Stimulated activated CD4-positive, alpha-beta T cell treated with anti-CD3 and anti-CD28 coated beads, TNF-alpha, amount 100 ng/mL, for 24 hours (primary cell): ENCODE measurements around the gene TFIP11.

Experiments used
- DNase-seq, 3 experiments: peaks; one replicate each; pipeline ENCODE4 v3.0.0-alpha.2; 2020; ENCODE audit warnings: low read depth in 3 of 3

Gene TFIP11

DNA sequence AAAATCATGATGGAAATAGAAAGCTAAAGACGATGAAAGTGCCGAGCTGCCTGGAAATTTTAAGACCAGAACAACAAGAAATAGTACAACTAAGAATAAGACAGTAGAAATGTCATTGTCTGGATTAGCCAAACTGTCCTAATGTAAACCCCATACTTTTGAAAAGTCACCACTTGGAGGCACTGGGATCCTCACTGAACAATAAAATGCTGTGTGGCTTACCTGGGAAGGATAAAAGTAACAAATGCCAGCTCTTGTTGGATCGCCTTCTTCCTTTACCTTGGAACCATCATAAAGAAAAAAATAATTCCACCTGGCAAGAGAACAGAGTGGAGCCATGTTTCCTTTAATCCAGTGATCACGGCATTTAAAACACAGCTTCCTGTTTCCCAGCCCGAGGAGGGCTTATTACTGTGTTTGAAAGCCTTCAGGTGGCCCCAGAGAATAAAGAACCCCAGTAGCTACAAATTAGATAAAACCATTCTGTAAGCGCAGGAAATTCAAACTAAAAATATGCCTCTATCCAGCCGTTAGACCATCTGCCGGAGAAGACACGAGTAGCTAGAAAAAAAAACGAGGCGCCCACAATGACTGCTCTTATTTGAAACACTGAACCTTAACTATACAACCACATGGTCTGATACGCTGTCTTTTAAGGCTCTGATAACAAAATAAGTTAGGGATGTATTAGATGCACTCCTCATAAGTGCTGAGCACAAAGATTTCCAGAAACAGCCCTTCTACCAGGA lies 33.1 kb downstream of the TFIP11 start:
- DNase-seq, result no peak

DNA sequence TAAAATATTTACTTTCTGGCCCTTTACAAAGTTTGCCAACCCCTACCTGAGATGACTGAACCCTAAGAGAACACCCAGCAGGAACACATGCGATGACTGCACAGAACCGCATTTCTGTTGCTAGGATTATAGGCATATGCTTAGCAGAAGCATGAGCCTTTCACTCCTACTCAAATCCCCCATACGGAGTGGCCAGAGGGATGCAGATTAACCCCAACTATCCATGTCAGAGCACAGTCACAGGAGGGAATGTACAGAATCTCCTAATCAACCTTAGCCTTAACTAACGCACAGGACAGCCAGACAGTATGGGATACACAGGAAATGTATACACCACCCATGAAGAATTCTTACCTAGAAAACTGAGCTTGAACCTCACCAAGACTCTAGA lies 34.9 kb downstream of the TFIP11 start:
- DNase-seq, result no peak

DNA sequence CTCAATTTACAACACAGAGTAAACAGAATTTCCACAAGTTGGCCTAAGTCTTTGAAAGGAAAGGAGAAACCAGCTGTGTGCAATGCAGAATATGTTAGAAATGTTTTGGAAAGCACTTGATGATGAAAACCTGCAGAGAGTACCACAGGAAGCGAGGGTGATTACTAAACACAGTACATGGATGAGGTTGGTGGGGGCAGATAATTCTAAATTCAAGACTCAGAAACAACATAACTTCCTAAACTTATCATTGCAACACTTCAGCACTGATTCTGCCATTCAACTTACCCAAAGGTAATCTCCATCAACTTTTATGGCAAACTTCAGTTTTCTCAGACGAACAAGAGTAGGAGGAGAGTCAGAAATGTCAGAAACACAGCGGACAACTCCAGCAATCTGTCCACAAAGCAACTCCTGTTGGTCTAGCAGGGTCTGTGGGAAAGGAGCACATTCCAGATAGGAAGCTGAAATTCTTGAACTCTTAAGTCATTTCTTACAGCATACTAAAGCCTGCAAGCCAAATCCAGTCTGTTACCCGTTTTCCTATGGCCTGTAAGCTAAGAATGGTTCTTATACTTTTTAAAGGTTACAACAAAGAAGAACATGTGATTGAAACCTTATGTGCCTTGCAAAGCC lies 35.5 kb downstream of the TFIP11 start:
- no peak for DNase-seq

DNA sequence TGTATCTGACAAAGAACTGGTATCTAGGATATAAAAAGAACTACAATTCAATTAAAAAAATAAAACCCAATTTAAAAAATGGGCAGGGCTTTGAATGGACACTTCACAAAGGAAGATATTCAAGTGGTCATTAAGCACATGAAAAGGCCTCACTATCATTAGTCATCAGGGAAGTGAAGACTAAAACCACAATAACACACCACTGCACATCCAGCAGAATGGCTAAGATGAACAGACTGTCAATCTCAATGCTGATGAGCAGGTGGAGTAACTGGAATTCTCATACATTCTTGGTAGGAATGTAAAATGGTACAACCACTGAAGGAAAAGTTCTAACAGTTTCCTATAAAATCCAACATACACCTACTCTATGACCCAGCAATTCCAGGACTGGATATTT lies 37.6 kb downstream of the TFIP11 start:
- DNase-seq, result no peak

DNA sequence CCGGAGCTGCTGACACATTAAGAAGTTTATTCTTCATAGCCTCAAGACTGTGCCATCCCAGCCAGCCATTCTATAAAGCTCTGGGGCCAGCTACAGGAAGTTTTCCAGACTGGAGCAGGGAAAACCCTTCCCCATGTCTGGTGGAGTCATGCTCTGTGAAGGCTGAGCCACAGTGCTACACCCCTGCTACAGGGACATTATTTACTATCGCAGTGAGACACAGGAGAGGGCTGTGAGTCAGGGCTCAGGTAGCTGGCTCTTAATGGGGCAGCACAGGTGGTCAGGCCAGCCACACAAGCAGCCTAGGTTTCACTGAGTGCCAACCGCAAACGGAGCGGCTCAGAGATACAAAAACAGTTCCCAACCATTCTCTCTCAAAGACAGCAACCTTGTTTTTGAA lies 40.8 kb downstream of the TFIP11 start:
- DNase-seq, result no peak

DNA sequence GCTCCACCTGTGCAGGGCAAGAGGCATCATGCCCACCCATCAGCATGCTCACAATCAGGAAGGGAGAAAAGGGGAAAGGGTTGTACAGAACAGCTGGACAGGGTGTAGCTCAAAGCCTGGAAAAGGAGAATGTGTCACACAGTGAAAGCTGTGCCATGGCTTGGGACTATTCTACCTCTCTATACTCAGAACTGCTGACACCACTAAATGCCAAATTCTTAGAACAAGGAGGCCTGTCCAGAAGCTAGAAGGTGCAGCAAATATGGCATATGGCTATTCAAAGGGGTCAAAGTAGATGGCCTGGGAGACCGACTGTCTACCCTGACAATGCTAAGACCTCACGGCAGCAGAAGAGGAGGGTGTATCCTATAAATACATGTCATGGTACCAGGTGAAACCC lies 41.5 kb downstream of the TFIP11 start:
- DNase-seq, result no peak

DNA sequence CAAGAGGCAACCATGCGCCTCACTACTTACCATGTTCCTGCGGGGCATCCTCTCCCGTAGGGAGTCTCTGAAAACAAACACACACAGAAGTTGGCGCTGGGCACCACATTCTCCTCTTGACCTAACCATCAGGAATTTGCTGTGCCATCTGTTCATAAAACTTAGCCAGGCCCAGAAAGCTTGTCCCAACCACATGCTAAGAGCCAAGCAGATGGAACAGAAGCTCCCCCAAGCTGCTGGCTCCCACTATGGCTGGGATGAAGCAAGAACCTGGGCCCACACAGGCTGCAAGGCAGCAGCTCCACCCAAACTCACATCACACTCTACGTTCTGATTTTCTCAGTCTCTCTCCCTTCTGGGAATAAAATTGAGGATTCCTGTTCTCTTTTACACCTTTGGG lies 46.1 kb downstream of the TFIP11 start:
- no peak for DNase-seq

DNA sequence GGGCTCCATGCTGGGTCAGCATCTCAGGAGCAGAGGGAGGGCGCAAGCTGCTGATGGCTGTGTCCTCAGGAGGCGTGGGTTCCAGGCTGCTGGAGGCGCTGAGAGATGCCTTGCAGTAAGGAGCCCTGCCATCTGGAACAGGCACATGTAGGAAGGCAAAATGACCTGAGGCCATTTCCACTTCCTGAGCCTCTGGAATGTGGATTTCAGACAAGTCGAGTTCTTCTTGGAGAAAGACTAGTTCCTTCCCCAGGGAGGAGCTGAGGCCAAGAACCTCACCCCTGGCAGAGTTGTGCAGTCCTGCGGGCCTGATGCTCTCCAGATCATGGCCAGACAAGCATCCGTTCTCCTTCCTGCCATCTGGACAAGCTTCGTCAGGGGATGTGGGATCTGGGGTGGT lies 48.0 kb downstream of the TFIP11 start:
- DNase-seq, result no peak

- no peak for DNase-seq
Measured at GRCh38 chr22:26463688-26464087, 48.6 kb downstream of the TFIP11 start.

- no peak for DNase-seq
Measured at GRCh38 chr22:26463101-26463661, 49.1 kb downstream of the TFIP11 start.

GRCh38 chr22:26462641-26463040 lies 49.6 kb downstream of the TFIP11 start:
- no peak for DNase-seq

GRCh38 chr22:26462051-26462450 lies 50.2 kb downstream of the TFIP11 start:
- DNase-seq, result no peak

GRCh38 chr22:26461188-26461810 lies 51.0 kb downstream of the TFIP11 start:
- peak in 2 of 3 experiments; percentile 25 to 27 for DNase-seq

DNA sequence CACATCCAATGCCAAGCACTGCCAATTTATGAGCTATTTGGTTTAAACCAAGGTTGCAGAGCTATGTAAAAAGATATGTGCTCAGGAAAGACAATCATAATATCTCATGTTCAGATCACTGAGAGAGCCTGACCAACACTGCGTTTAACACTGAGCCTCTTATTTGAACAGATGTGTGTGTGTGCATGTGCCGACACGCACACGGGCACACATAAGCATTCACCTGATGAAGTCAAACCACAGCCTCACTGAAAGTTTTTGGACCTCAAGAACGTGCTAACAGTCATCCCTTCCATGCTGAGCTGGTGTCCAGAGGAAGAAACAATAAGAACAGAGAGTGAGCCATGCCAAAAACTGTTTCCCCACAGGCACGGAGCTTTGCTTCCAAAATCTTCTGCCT lies 52.1 kb downstream of the TFIP11 start:
- DNase-seq, result no peak

DNA sequence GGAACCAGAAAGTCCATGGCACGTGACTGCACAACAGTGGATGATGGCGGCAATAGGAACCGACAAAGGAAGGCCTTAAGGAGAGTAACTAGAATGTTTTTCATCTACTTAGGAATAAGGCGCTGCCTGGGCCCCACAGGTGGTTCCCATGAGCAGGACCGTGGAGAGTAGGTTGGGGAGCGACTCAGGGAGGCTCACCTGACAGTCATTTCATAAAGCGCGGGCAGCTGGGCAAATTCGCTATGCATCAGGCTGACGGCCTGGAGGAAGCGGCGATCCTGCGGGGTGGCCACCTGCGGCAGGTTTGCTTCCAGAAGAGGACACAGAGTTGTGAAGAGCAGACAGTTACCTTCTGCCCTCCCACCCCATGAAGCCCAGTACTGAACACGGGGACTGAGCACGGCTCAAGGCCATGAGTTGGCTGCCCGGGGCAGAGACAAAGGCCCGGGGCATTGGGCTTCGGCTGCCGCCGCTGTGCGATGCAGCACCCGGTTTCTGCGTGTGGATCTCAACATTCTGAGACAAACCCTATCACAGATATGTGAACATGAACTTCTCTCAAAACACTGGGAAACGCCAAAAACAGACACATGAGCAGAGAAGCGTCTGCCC lies 54.5 kb downstream of the TFIP11 start:
- no peak for DNase-seq

DNA sequence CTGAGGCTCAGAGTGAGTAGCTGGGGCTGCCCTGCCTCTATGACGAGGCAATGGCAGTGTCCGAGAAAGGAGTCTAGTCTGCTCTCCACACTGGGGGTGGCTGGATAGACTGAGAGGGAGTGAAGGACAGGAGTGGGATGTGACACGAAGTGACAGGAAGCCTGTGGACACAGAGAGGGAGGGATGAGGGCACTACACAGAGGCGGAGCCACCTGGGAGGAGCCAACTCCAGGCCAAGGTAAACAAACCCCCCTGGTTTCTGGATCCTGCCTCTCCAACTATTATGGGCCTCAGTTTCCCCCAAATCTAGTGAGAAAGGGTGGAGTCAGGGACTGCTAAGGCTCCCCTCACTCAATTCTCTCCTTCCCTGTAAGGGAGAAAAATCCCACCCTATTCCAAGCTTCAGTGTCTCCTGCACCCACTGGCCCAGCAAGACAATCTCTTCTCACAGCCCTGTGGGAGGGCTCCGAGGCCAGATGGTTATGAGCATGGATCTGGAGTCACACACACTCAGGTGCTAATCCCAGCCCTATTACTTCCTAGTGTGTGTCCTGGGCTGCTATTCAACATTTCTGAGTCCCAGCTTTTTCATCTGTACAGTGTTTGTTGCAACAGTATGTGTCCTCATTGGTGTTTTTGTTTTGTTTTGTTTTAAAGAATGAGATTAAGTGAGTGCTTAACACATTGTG lies 58.3 kb downstream of the TFIP11 start:
- DNase-seq, result no peak

- DNase-seq, result no peak
Measured at GRCh38 chr22:26453216-26453615, 59.1 kb downstream of the TFIP11 start.

DNA sequence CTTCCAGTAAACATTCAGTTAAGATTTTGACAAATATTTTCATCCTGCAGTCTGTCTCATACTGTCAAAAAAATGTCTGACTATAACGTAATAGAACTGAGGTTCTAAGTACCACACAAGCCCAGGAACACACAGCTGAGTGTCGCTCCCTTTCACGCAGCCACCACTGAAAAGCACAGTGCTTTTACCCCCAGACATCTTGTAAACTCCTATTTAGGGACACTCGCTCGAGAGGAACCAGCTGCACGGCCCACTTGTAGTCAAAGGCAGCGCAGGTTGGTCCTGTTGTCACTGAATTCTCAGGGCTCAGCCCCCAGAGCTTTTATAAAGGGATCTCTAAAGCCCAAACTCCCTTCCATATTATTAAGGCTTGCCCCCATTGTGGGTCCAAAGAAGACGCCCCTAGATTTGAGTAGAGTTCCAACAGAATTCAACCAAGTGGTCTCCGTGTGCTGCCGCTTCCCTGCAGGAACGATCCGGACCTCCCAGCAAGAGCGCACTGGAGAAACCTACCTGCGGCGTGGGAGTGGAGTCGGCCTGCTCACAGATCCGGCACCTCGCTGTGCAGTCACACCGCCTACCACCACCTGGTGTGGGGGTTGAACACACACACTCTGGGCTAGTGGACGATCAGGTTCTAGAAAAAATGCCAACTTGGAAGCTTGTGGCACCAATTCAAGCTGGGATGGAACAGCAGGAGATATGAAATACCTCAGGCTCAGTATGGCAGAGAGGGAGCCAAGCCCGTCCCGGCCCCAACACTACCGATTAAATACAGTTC lies 59.8 kb downstream of the TFIP11 start:
- no peak for DNase-seq

DNA sequence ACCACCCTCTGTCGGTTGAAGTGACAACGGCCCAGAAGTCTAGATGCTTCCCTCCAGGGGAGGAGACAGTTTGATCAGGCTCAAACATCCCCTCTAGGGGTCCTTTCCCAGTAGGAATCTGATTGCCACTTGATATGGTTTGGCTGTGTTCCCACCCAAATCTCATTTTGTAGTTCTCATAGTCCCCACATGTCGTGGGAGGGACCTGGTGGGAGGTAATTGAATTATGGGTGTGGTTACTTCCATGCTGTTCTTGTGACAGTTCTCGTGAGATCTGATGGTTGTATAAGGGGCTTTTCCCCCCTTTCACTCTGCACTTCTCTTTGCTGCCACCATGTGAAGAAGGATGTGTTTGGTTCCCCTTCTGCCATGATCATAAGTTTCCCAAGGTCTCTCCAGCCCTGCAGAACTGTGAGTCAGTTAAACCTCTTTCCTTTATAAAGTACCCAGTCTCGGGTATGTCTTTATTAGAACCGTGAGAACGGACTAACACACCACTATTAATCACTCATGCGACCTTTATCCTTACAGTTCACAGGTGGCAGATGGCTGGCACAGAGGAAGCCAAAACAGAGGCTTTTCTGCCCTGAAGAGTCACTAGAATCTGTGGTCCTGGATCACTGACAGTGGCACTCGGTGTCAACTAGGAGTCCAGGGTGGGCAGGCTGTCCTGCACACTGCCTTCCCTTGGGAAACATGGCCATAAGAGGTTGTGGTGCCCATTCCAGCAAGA lies 61.7 kb downstream of the TFIP11 start:
- DNase-seq, result no peak

DNA sequence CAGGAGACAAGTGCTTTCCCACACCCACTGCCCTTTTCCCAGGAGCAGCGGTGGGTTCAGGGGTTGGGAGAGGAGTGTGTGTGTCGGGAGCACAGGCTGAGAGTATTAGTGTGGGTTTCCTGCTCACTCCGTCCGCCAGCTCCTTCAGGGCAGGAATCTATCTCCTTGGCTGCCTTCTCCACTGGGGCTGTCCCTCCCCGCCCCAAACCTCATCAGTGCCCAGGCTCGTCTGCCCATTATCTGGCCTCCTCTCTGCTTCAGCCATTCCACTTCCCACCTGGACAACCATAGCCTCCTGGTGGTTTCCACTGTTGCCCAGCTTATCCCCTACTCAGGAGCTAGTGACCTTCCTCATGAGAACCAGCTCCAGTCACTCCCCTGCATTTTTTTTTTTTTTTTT lies 63.3 kb downstream of the TFIP11 start:
- DNase-seq, result no peak
